CD4-positive, alpha-beta T cell treated with Interleukin-15 for 4 hours (primary cell): ENCODE measurements around the gene ALDOB.
A peak's percentile ranks its signal among the peaks of the same experiment; 100 is the strongest.
"Not testable (repeated sequence)": the region's sequence is repeated elsewhere in the genome, so short reads cannot be mapped to it uniquely, and the experiment has no call there.

Source experiments
- DNase-seq: peaks from one replicate; pipeline ENCODE4 v3.0.0-alpha.2; 2020; ENCODE audit warnings: low spot score

Gene ALDOB

DNA sequence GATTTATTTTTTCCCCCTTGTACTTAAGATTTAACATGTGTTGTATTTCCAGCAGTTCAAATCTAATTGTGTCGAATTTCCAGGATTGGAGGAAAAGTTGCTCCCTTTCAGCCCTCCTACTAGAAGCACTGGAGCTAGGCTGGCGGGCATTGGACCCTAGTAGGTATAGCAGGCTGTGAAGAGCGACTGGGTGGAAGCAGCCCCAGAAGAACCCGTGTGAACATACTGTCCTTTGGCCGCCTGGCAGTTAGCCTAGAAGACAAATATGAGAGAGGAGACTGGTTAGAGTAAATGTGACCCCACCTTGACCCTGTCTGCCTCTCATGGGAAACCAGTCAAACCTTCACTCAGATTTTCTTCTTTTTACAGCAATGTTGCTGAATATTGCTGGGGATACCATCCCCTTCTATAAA, 13.9 kb downstream of the ALDOB start:
- DNase-seq = no peak

DNA sequence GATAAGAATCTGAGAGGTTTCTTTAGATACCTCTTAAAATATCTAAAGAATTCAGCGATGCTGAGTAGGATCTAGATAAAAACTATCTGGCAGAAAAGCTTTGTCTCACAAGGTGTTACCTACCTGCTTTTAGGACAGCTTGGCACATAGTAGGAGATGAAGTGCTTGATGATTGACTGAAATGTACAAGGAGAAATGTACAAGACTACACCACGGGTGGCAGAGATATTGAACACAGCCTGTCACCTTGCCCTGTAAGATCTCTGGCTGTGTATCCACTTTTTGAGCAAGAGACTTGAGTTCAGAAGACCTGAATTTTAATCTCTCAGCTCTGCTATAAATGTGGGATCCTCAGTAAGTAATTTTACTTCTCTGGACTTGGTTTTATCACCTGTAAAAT, 15.7 kb downstream of the ALDOB start:
- no peak for DNase-seq

DNA sequence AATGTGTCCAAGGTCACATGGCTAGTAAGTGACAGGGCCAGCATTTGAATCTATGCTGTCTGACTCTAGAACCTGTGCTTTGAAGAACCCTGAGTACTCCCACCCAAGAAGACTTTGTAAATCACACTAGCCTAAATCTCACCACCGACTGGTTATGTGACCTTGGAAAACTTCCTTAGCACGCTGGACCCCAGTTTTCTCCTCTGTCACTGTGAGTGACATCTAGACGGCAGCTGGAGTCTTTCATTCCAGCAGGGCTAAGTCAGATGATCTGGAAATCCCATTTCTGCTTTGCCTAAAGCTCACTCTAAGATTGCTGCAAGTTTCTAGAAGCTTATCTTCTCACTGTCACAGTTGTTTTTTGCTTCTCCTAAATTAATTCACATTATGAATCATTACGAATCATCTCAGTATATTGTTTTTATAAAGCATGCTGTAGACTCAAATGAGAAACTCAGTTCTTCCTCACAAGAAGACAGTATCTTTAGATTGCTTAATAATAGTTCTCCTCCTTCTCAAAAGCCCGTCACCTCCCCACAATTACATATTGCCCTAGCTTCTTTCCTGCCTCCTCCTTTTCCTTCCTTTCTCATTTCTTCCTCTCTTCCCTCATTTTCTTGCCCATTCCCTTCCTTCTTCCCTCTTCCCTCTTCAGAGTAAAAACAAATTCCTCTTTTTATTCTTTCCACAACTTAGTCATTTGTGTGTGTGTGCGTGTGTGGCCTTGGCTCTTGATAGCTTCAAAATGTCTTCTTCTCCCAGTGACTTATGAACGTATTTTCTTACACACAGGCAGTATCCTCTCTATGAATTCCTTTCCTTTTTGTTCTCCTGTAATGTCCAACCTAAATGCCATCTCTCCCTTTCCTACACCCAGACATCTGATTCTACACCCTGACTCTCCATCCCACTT, 16.8 kb downstream of the ALDOB start:
- DNase-seq = no peak

DNA sequence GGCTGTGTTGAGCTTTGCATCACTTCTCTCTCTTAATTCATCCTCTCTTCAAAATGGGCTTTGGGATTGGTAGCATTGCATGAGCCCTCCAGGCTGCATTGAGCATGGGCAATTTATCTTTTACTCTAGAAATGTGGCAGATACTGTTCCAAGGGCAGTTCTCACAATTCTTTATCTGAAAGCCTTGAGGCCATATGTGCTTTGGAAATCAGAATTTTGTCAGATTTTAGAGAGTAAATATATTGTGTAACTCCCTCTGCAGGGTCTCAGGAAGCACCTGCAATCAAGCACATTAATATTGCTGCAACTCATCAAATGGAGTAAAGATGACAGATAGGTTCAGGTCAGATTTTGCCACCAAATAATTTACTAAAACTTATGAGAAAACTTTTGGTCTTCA, 17.6 kb downstream of the ALDOB start:
- DNase-seq = no peak

DNA sequence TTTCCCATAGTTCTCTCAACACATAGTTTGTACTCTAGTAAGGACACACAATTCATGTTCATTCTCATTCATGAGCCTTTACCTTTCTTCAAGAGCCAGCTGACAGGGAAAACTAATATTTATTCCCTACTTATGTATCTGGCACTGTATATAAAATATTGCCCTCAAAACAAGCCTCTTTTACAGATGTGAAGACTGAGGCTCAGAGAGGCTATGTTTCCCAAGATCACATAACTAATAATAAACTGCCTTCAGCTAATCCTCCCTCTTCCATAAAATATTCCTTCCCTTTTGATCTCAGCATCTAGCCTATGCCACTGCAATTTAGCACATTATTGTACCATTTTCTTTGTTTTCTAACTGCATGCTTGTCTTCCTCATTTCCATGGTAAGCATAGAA, 18.2 kb downstream of the ALDOB start:
- no peak for DNase-seq

DNA sequence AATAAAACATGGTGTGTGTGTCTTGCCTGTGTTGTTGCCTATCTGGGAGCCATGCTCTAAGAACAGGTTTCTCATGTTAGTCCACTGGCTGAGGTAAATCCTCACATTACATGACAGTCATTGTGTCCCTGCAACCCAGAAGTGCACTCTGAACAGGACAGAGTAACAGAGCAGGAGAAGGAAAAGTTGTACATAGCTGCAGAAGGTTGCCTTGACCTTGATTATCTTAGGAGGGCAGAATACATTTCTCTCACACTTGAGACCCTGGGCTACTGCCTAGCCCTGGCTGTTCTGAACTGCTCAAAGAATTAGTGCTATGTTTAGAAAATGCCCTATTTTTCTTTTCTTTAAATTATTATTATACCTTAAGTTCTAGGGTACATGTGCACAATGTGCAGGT, 20.0 kb downstream of the ALDOB start:
- no peak for DNase-seq

DNA sequence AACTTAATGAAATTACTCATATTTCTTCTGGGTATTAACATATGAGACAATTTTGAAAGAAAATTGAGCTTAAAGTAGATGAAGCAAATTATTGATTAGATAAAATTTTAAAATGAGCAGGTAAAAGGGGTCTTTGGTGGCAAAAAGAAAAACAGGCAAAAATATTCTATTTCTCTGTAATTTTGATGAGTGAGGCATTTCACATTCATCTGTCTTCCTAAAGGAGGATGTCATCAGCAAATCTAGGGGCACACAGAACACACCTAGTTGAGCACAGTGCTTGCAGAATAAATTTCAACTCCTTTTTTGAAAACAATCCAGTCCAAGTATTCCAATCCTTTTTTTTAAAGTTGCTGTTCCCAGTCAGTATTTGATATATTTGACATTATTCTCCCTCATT, 20.7 kb downstream of the ALDOB start:
- DNase-seq = no peak

DNA sequence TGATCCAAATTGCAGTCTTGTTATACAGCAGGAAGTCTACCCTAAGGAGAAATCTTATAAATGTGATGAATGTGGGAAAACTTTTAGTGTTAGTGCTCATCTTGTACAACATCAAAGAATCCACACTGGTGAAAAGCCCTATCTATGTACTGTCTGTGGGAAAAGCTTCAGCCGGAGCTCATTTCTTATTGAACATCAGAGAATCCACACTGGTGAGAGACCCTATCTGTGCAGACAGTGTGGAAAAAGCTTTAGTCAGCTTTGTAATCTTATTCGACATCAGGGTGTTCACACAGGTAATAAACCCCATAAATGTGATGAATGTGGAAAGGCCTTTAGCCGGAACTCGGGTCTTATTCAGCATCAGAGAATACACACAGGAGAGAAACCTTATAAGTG, 26.5 kb downstream of the ALDOB start:
- DNase-seq = no peak

DNA sequence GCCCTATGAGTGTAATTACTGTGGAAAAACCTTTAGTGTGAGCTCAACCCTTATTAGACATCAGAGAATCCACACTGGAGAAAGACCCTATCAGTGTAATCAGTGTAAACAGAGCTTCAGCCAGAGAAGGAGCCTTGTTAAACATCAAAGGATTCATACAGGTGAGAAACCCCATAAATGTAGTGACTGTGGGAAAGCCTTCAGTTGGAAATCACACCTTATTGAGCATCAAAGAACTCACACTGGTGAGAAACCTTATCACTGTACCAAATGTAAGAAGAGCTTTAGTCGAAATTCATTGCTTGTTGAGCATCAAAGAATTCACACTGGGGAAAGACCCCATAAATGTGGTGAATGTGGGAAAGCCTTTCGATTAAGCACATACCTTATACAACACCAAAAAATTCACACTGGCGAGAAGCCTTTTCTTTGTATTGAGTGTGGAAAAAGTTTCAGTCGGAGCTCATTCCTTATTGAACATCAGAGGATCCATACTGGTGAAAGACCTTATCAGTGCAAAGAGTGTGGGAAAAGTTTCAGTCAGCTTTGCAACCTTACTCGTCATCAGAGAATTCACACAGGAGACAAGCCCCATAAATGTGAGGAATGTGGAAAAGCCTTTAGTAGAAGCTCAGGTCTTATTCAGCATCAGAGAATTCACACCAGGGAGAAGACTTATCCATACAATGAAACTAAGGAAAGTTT, 27.0 kb downstream of the ALDOB start:
- no peak for DNase-seq

DNA sequence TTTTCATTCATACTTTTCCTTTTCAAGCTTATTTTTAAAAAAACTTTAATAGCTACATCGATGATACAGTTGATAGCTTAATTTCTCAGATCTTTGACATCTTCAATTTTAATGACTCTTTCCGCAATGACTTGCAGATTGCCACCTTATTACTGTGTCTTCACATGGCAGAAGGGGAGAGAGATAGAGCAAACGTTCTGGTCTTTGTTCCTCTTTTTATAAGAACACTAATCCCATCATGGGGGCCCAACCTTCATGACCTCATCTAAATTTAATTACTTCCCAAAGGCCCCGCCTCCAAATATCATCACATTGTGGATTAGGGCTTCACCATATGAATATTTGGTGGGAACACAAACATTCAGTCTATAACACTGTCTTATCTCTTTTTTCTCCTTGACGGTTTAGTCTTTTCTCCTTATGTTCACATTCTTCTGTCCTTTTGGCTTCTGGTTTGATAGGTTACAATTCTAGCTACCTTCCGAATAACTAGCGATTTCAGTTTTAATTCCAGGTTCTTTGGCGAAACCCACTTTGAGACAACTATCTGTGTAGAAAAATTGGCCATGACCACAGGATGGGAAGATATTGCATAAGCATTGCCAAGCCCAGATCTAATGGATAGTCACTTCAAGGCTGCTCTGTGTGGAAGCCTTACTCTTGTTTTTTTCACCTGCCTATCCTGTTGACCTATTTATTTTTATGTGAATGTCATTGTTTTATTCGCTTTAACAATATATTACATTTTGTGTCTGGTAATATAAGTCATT, 31.9 kb downstream of the ALDOB start:
- DNase-seq = no peak

DNA sequence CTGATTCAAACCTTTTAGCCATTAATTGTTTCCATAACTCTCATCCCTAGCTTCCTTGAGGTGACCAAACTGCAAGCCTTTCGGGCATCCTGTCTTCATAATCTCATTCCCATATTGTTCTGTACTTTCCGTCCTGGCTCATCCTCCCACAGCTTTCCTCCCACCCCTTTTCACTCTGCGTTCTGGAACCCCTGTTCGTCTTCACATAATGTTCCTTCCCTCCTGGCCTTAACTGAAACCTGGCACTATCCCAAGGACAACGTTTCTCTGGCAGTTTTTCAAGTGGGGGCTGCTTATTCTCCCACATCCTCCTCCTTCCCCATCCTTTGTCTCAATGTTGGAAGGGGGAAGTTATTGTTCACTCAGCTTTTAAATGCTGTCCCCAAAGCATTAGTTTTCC, 35.5 kb downstream of the ALDOB start:
- DNase-seq = no peak

DNA sequence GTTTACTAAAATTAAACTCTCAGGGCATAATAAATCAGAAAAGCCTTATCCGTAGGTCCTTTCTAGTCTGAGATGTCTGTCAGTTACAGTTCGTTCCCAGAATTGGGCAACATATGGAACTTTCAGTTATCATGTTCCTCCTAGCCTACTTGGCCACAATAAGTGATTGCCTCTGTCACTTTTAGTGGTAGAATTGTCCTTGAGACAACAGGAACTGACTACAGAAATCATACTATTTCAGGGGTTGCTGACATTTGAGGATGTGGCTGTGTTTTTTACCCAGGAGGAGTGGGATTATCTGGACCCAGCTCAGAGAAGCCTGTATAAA, 36.0 kb downstream of the ALDOB start:
- no peak for DNase-seq

DNA sequence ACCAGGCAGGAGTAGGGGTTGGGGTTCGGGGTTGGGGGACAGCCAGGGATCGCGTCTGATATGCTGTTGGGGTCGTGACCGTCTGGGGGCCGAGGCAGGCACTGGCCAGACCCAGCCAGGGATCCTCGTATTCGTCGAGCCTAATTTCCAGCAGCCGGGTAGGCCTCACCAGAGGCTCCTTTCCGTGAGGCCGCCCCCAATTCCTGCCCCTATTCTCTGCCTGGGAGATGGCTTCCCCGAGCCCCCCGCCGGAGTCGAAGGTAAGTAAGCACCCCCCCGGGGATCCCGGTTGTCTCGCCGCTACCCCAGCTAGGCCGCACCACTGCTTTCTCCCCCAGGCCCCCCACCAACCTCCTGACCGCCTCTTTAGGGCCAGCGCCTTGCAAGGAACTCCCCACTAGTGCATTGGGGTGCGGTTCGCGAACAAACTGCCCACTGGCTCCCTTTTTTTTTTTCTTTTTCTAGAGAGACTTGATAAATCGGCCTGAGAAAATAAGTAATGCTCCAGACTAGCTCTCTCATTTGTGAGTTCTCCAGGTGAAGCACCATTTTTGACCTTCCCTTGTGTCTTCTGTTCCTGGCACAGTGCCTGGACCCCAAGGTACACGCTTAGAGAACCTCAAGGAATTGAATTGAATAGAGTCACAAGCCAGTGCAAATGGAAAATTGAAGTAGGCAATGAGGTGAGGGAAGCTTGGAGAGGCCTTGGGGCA, 36.5 kb downstream of the ALDOB start:
- DNase-seq = no peak

DNA sequence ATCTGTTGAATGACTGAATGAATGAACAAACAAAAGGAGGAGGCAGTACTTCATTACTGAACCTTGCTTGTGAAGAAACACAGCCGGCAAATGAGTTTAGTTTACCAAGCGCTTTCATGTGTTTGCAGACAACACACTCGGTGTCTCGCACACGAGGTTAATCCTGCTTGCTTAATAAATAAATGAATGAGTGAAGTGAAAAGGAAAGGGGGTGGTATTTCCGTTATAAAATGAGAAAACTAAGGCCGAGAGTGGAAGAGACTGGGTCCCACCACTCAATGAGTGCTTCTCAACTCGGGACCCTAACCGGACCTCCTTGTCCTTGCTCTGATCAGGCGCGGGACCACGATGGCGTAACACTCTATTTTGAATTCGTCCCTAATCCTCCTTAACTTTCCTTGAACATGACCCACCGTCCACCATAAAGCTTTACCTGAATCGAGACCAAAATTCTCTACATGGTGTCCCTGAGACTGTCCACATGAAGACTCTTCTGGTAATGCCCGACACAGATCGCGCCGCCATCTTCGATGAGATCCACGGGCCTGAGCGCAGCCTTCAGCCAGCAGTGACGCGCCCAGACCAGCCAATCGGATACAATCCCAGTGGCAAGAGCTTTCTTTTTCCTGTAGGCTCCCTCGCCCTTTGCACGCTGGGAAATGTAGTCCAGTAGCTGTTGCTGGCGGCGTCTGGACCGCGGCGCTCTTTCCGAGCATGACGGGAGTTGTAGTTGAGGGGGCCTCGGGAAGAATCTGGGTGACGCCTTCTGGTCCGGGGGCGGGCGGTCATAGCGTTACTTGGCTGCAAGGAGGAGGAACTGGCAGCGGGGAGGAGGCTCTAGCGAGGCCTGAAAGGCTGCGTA, 37.3 kb downstream of the ALDOB start, which contains the start of the genes MRPL50 and ZNF189:
Gene MRPL50 (minus strand): TSS at position 551 of the 862 bp plus-strand sequence. CDS start 26 bp downstream, at position 525.
Gene ZNF189 (plus strand): TSS at position 784 of the 862 bp plus-strand sequence. CDS start 306 bp downstream, outside the sequence.
- DNase-seq = peak; percentile 98

DNA sequence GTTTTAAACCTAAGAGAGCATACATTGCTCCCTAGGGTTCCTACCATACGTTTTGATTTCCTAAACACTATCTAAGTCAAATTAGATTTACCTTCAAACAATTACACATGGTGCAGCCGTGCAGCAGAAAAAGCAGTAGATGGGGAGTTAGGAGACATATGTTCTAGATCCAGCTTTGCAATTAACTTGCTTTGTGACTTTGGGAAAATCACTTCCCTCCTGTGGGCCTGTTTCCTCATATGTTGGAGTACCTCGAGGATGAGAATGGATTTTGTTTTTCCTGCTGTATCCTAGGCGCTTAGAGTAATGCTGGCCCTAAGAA, 37.9 kb downstream of the ALDOB start:
- no peak for DNase-seq

DNA sequence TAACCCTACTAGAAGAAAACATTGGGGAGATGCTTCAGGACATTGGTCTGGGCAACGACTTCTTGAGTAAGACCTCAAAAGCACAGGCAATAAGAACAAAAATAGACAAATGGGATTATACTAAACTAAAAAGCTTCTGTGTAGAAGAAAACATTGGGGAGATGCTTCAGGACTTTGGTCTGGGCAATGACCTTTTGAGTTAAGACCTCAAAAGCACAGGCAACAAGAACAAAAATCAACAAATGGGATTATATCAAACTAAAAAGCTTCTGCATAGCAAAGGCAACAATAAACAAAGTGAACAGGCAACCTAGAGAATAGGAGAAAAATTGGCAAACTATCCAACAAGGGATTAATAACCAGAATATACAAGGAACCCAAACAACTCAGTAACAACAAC, 40.9 kb downstream of the ALDOB start:
- no peak for DNase-seq

DNA sequence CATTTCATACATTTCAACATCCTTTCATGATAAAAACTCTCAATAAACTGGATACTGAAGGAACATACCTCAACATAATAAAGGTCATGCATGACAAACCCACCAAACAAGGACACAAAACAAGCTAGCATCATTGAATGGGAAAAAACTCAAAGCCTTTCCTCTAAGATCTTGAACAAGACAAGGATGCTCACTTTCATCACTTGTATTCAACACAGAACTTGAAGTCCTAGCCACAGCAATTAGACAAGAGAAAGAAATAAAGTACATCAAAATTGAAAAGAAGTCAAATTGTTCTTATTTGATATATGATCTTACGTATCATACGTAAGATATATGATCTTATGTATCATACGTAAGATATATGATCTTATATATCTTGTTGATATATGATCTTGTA, 42.4 kb downstream of the ALDOB start:
- no peak for DNase-seq

DNA sequence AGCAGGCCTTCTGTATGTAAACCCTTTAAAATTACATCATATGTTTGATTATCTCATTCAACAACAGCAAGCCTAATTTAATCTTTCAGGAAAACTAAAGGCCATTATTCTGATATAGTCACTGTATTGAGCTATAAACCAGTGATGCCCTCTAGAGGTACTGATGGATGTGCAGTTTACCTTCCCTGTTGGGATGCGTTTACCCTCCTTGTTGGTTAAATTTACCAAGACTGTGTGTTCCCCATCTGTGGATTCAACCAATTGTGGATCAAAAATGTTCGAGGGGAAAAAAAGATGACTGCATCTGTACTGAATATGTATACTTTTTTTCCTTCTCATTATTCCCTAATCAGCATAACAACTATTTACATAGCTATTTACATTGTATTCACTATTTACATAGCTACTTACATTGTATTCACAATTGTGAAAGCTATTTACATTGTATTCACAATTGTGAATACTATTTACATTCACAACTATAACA, 47.0 kb downstream of the ALDOB start:
- DNase-seq = no peak

DNA sequence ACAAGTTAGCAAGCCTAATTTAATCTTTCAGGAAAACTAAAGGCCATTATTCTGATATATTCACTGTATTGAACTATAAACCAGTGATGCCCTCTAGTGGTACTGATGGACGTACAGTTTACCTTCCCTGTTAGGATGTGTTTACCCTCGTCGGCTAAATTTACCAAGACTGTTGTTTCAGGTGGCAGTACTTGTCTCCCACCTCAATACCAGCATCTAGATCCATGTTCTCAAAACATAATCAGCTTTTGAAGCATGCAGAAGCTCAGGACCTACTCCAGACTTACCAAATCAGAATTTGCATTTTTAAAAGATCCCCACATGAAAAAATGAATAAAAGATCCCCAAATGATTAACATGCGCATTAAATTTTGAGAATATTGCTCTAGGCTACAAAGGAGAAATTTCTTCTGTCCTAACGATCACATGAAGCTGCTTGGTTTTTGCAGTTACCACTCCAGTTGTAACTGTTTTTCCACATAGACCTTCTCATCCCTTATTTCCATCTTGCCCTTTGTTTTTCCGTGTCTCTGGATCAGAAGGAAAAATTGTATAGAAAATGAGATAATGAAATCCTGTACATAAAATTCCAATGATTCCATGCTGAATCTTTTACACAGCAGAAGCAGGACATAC, 47.6 kb downstream of the ALDOB start:
- peak; percentile 33 for DNase-seq

DNA sequence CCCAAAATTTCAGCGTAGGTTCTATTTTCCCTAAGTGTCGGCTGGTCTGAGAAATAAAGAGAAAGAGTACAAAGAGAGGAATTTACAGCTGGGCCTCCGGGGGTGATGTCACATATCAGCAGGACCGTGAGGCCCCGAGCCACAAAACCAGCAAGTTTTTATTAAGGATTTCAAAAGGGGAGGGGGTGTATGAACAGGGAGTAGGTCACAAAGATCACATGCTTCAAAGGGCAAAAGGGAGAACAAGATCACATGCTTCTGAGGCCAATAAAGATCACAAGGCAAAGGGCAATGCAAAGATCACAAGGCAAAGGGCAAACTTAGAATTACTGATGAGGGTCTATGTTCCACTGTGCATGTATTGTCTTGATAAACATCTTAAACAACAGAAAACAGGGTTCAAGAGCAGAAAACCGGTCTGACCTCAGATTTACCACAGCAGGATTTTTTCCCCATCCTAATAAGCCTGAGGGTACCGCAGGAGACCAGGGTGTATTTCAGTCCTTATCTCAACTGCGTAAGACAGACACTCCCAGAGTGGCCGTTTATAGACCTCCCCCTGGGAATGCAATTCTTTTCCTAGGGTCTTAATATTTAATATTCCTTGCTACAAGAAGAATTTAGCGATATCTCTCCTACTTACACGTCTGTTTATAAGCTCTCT, 50.6 kb downstream of the ALDOB start, which contains the start of gene BAAT:
Gene BAAT (minus strand): TSS at position 134 of the 664 bp plus-strand sequence. CDS start 13,602 bp downstream, outside the sequence.
- DNase-seq = not testable (repeated sequence)
